GM18909 (cell line): ENCODE measurements around the gene WLS.

Experiments
- ATAC-seq: cut with Tn5 transposase; IDR thresholded peaks from one replicate; pipeline ENCODE4 v1.9.1; 2021; ENCODE audit warnings: mild to moderate bottlenecking; ENCODE audit not compliant: unreplicated experiment, poor library complexity

WLS gene

GRCh38 chr1:68113966-68114365, 118.4 kb downstream of the WLS start:
- no peak for ATAC-seq

GRCh38 chr1:68112835-68113243, 119.5 kb downstream of the WLS start:
- no peak for ATAC-seq

DNA sequence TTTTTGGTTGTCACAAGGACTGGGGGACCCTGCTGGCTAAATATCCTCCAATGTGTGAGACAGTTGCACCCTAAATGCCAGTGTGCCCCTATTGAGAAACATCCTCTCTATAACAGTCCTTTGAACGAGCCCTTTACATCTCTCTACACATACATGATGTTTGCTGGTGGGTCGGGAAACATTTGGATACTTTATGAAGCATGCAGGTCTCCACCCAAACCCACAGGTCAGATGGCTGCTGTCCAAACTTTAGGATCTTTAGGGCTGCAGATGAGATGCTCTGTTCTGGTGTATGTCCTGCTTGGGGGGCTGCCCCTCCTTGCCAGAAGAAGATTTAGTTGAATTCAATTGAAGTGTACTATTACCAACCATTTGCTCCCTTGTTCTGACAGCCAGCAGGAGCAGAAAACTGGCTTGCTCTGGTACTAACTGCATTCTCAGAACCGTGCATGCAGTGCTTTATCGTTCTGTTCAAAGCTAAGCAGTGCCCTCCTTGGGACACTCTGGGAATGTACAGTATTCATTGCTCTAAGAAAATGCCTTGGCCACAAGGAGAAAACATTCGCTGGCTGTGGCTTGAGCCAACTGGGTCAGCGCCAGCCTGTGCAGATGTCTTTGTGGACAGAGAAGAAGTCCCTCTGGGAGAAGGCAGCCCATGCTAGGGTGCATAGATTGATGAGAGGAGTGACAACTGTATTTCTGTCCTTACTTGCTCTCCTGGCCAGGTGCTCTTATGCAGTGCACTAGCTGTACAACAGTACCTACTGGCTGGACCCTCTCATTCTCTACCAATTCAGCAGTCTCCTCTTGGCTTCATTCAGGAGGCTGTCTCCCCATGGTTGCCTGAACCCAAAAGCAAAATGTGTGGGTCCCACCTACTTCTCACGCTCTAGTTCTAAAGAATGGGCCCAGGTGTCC, 120.5 kb downstream of the WLS start:
- ATAC-seq, result peak; percentile 43

DNA sequence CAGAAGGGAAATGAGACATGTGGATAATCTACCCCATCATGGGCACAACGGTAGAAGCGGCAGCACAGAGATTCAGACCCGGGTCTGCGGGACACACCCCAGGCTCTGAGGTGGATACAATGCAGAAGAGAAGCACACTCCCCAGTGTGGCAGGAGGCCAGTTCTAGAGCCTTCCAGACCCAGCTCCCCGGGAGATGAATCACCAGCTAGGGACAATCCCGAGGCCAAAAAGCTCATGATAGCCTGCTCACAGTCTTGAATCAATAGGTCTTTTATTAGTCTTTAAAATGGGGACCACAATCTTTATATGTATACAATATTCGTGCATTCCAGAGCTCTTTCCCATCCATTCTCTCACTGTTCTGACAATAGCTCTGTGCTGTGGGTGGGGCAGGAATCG, 124.6 kb downstream of the WLS start:
- ATAC-seq, result no peak

GRCh38 chr1:68103884-68104554, 128.3 kb downstream of the WLS start:
- ATAC-seq, result no peak

- no peak for ATAC-seq
Observed at GRCh38 chr1:68103011-68103545, 129.2 kb downstream of the WLS start.

- ATAC-seq, result no peak
Observed at GRCh38 chr1:68101829-68102228, 130.5 kb downstream of the WLS start.

DNA sequence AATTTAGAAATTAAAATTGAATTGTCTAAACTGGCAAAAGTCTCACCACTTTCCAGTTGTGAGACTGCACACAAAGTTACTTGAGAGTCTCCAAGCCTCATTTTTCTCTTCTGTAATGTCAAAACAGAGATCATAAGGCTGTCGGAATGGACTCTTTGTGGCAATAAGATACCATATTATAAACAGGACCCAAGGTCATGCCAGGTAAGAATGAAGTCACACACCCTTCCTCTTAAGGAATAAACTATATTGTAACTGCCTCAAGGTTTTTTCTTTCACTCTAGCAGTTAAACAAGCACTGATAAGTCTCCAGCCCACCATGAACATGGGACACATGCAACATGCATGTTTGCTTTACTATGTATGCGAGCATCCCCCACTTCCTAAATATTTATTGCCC, 131.8 kb downstream of the WLS start:
- ATAC-seq, result no peak

GRCh38 chr1:68093737-68094136, 138.6 kb downstream of the WLS start:
- ATAC-seq, result no peak

- ATAC-seq, result no peak
Observed at GRCh38 chr1:68087184-68087583, 145.1 kb downstream of the WLS start.

GRCh38 chr1:68085752-68086151, 146.6 kb downstream of the WLS start:
- no peak for ATAC-seq

GRCh38 chr1:68083686-68084085, 148.6 kb downstream of the WLS start:
- no peak for ATAC-seq

GRCh38 chr1:68081775-68082283, 150.5 kb downstream of the WLS start:
- no peak for ATAC-seq

- no peak for ATAC-seq
Observed at GRCh38 chr1:68078647-68079046, 153.7 kb downstream of the WLS start.
